Keratinocyte (primary cell): ENCODE results near the gene BIN2.

Experiments used
- CTCF ChIP-seq, 3 experiments: IDR thresholded peaks in 1 of 3; conservative IDR thresholded peaks in 1 of 3; optimal IDR thresholded peaks in 1 of 3; 2 replicates in 2 of 3; 3 replicates in 1 of 3; pipeline versions ENCODE3 to v1.5.1; 2011; ENCODE audit warnings: low read length in 3 of 3, mild to moderate bottlenecking in 3 of 3, moderate library complexity in 2 of 3, control low read depth in 1 of 3, inconsistent platforms in 1 of 3; ENCODE audit not compliant: insufficient read depth in 2 of 3; ENCODE audit errors: extremely low read depth in 1 of 3
- EZH2 ChIP-seq: IDR thresholded peaks from one replicate; pipeline ENCODE4 v1.6.1; 2012; ENCODE audit warnings: inconsistent platforms, mild to moderate bottlenecking, low read length, moderate library complexity

GRCh38 chr12:51324953-51325352 is 979 bp upstream of the BIN2 start:
- TF ChIP-seq EZH2, result no peak
- TF ChIP-seq CTCF (optimal IDR thresholded peaks at IDR 0.05 in 1 of 3, IDR thresholded peaks at IDR 0.05 in 1 of 3, conservative IDR thresholded peaks at IDR 0.05 in 1 of 3; ENCODE audit: extremely low read depth in 1 of 3, insufficient read depth in 2 of 3, low read length in 3 of 3), result no peak
